Esophagus squamous epithelium (tissue), 4 donors: Measurements from ENCODE around the gene TULP3.

Experiments used
- CTCF ChIP-seq, 6 experiments: fragments of 450-650 bp in 4 of 6; fragments of 200-600 bp in 2 of 6; sonication (generic) in 2 of 6; IDR thresholded peaks; one replicate each; pipeline ENCODE4 v1.5.1; 2016 to 2019; ENCODE audit warnings: antibody characterized with exemption in 6 of 6, mild to moderate bottlenecking in 4 of 6, moderate library complexity in 4 of 6
- POLR2A ChIP-seq, 4 donors: fragments of 450-650 bp; IDR thresholded peaks; one replicate each; pipeline ENCODE4 v1.6.1; 2017; ENCODE audit warnings: antibody characterized with exemption in 4 of 4, mild to moderate bottlenecking in 4 of 4, moderate library complexity in 3 of 4

GRCh38 chr12:2977776-2978175 is 87.1 kb downstream of the TULP3 start:
- TF ChIP-seq CTCF (IDR thresholded peaks at IDR 0.05) (no peak), POLR2A (IDR thresholded peaks at IDR 0.05) (no peak)
